Activated T-cell treated with anti-CD3 and anti-CD28 coated beads, Interleukin-2, amount 50 U/mL, for 4 hours (primary cell): ENCODE results near the gene NCKIPSD. TPM values are rescaled to one million over a fixed set of nuclear protein-coding genes. Genes with fewer than 3 reads are reported as not detected.

Experiments used
- ATAC-seq, 2 donors: fragments of 200-7000 bp; cut with Tn5 transposase; one replicate each; pipeline ENCODE4 v1.10.0; 2021
- DNase-seq: peaks from one replicate; pipeline ENCODE4 v3.0.0-alpha.2; 2020
- H3K27me3 Mint-ChIP-seq: one replicate; pipeline ENCODE4 v1.8.0; 2021; ENCODE audit warnings: low read depth, mixed read lengths
- H3K36me3 Mint-ChIP-seq: one replicate; pipeline ENCODE4 v1.8.0; 2022; ENCODE audit warnings: mixed read lengths; ENCODE audit not compliant: insufficient read depth
- H3K4me1 Mint-ChIP-seq: one replicate; pipeline ENCODE4 v1.8.0; 2021; ENCODE audit warnings: low read depth, mixed read lengths
- H3K4me3 Mint-ChIP-seq: one replicate; pipeline ENCODE4 v1.8.0; 2021; ENCODE audit warnings: mild to moderate bottlenecking, moderate library complexity, mixed read lengths
- H3K9me3 Mint-ChIP-seq: one replicate; pipeline ENCODE4 v1.8.0; 2021; ENCODE audit warnings: mixed read lengths
- total RNA-seq, 3 donors: library from RNA; stranded (reverse); gene quantifications; one replicate each; pipeline ENCODE4 v1.2.1, GENCODE V29; 2021

Gene NCKIPSD
- total RNA-seq, 3 donors from 2014 or later, result 21.3 to 24.3 (median 22.0) TPM

DNA sequence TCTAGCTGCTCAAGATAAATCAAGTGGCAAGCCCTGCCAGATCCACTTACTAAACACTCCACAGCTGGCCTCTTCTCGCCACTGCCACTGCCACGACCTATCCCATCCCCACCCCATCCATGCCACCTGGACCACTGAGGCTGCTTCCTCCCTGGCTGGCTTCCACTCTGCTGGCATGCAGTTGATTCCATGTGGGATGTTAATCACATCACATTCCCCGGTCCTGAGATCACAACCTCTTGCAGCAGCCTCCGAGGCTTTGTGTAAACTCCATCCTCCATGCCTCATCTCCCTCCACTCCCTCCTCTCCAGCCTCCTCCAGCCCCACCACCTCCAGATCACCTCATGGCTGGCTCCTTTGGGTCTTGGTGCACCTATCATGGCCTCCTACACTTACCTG, 7.7 kb downstream of the NCKIPSD start:
- H3K27me3 Mint-ChIP-seq, result no peaks in the 10 kb centered on the region
- DNase-seq (no peak), ATAC-seq (no peak)
- no peaks in the 10 kb centered on the region for H3K9me3 Mint-ChIP-seq
- H3K4me1 Mint-ChIP-seq, result peaks cover 16% of the 10 kb centered on the region
- no peak overlapping the region for H3K4me3 Mint-ChIP-seq
- H3K36me3 Mint-ChIP-seq, result peaks cover 31% of the 10 kb centered on the region

- Mint-ChIP-seq H3K4me3 (no peak overlapping the region), H3K9me3 (no peaks in the 10 kb centered on the region), H3K27me3 (no peaks in the 10 kb centered on the region), H3K36me3 (peaks cover 22% of the 10 kb centered on the region), H3K4me1 (peaks cover 3% of the 10 kb centered on the region)
- ATAC-seq (no peak), DNase-seq (no peak)
Observed at GRCh38 chr3:48674505-48674904, 11.2 kb downstream of the NCKIPSD start.

DNA sequence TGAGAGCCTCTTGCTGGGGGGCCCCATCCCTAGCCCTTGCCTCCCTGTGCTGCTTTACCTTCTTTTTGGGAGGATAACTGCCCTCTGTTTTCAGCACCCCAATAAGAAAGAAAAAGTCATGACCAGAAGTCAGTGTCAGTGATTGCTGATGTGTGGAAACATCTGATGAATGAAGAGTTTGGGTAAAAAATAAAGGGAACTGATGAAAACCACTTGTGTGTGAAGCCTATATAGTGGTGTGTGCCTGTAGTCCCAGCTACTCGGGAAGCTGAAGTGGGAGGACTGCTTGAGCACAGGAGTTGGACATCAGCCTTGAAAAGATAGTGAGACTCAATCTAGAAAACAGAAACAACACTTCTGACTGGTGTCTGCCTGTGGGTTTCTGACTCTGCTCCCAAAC, 13.2 kb downstream of the NCKIPSD start:
- no peak overlapping the region for H3K4me3 Mint-ChIP-seq
- H3K36me3 Mint-ChIP-seq, result peaks cover 12% of the 10 kb centered on the region
- no peaks in the 10 kb centered on the region for H3K27me3 Mint-ChIP-seq
- H3K4me1 Mint-ChIP-seq, result no peaks in the 10 kb centered on the region
- H3K9me3 Mint-ChIP-seq, result no peaks in the 10 kb centered on the region
- no peak for ATAC-seq
- no peak for DNase-seq

DNA sequence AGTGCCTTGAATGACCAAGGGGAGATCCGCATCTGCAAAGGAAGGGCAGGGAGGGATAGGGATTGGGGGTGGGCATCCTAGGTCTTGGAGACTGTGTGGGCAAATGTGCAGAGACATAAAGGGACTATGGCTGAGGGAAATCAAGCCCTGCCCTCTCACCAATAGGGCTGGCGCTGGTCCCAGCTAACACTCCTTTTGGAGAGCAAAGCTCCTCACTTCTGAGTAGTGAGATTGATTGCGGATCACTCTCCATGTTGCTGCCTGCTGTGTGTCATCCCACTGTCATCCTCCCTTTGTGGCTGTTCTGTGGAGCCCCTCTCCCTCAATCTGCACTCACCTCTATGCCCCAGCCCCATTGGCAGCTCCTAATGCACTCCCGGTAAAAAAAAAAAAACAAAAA, 20.8 kb downstream of the NCKIPSD start:
- DNase-seq, result no peak
- H3K9me3 Mint-ChIP-seq, result no peaks in the 10 kb centered on the region
- H3K4me3 Mint-ChIP-seq, result no peak overlapping the region
- no peak for ATAC-seq
- H3K4me1 Mint-ChIP-seq, result peaks cover 18% of the 10 kb centered on the region
- peaks cover 18% of the 10 kb centered on the region for H3K27me3 Mint-ChIP-seq
- H3K36me3 Mint-ChIP-seq, result no peaks in the 10 kb centered on the region

- ATAC-seq (no peak), DNase-seq (no peak)
- H3K36me3 Mint-ChIP-seq, result no peaks in the 10 kb centered on the region
- peaks cover 21% of the 10 kb centered on the region for H3K27me3 Mint-ChIP-seq
- peak overlapping the region; percentile 80 for H3K4me3 Mint-ChIP-seq
- peaks cover 18% of the 10 kb centered on the region for H3K4me1 Mint-ChIP-seq
- H3K9me3 Mint-ChIP-seq, result no peaks in the 10 kb centered on the region
Observed at GRCh38 chr3:48664313-48664644, 21.4 kb downstream of the NCKIPSD start.

- ATAC-seq (peak; percentile 86), DNase-seq (peak; percentile 76)
- Mint-ChIP-seq H3K4me3 (peak overlapping the region; percentile 80), H3K4me1 (peaks cover 19% of the 10 kb centered on the region), H3K9me3 (no peaks in the 10 kb centered on the region), H3K27me3 (peaks cover 25% of the 10 kb centered on the region), H3K36me3 (no peaks in the 10 kb centered on the region)
Observed at GRCh38 chr3:48663489-48664312, 22.0 kb downstream of the NCKIPSD start.

DNA sequence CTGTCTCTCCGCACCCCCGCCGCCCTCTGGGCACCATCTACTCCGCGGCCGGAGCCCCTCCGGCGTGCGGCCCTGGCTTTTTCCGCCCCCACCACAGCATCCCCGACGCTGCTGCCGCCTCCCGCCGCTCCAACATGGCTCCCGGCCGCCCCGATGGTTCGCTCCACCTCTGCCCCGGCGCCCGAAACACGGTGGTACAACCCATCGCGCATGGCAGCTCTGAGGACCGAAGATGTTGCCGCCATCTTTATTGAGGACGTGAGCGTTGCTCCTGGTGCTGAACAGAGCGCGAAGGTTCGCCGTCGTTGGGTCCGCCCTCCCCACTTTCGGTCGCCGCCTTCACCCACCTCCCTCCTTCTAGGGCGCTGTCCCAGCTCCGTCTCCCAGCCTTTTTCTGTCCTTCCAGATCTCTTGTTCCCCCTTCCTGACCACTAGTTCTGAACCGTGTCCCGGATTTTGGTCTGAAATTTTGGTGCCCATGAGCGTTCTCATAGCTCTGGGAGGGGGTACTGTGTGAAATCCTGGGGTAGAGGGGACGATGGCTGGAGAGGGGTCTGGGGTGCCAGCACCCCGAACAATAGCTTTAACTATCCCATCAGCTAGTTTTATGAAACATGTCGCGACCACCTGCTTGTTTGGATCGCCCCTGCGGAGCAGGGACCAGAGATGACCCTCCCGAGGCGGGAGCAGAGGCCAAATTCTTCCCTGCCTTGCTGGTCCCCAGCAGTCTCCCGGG, 22.8 kb downstream of the NCKIPSD start, which contains the start of gene CELSR3:
Gene CELSR3 (minus strand): TSS at position 134 of the 736 bp plus-strand sequence. CDS start 252 bp downstream, outside the sequence.
- H3K27me3 Mint-ChIP-seq, result peaks cover 25% of the 10 kb centered on the region
- H3K4me1 Mint-ChIP-seq, result peaks cover 19% of the 10 kb centered on the region
- H3K36me3 Mint-ChIP-seq, result no peaks in the 10 kb centered on the region
- ATAC-seq, result peak; percentile 21 to 29
- peak; percentile 31 for DNase-seq
- H3K9me3 Mint-ChIP-seq, result no peaks in the 10 kb centered on the region
- H3K4me3 Mint-ChIP-seq, result peak within 1 kb of the TSS; percentile 80

GRCh38 chr3:48662145-48662752, 23.5 kb downstream of the NCKIPSD start:
- ATAC-seq (no peak), DNase-seq (no peak)
- peak overlapping the region; percentile 50 for H3K4me3 Mint-ChIP-seq
- peaks cover 22% of the 10 kb centered on the region for H3K4me1 Mint-ChIP-seq
- no peaks in the 10 kb centered on the region for H3K9me3 Mint-ChIP-seq
- H3K36me3 Mint-ChIP-seq, result no peaks in the 10 kb centered on the region
- peaks cover 25% of the 10 kb centered on the region for H3K27me3 Mint-ChIP-seq

- Mint-ChIP-seq H3K9me3 (no peaks in the 10 kb centered on the region), H3K27me3 (peaks cover 25% of the 10 kb centered on the region), H3K4me1 (peaks cover 24% of the 10 kb centered on the region), H3K4me3 (peak overlapping the region; percentile 50), H3K36me3 (no peaks in the 10 kb centered on the region)
- DNase-seq (peak; percentile 70), ATAC-seq (peak; percentile 15 to 27)
Observed at GRCh38 chr3:48661501-48662144, 24.1 kb downstream of the NCKIPSD start.

- DNase-seq, result no peak
- Mint-ChIP-seq H3K36me3 (no peaks in the 10 kb centered on the region), H3K4me1 (peaks cover 24% of the 10 kb centered on the region), H3K9me3 (no peaks in the 10 kb centered on the region), H3K27me3 (peaks cover 25% of the 10 kb centered on the region), H3K4me3 (peak overlapping the region; percentile 26)
- no peak for ATAC-seq
Observed at GRCh38 chr3:48660800-48661400, 24.8 kb downstream of the NCKIPSD start.

GRCh38 chr3:48656841-48657281, 28.9 kb downstream of the NCKIPSD start:
- H3K4me3 Mint-ChIP-seq, result peak overlapping the region; percentile 77
- H3K27me3 Mint-ChIP-seq, result peaks cover 9% of the 10 kb centered on the region
- no peaks in the 10 kb centered on the region for H3K36me3 Mint-ChIP-seq
- ATAC-seq (peak in 1 of 2 donors; percentile 2), DNase-seq (peak; percentile 22)
- H3K4me1 Mint-ChIP-seq, result peaks cover 14% of the 10 kb centered on the region
- H3K9me3 Mint-ChIP-seq, result no peaks in the 10 kb centered on the region

GRCh38 chr3:48656061-48656840, 29.5 kb downstream of the NCKIPSD start:
- ATAC-seq (peak; percentile 85 to 88), DNase-seq (peak; percentile 82)
- Mint-ChIP-seq H3K4me3 (peak overlapping the region; percentile 78), H3K4me1 (peaks cover 12% of the 10 kb centered on the region), H3K9me3 (no peaks in the 10 kb centered on the region), H3K36me3 (no peaks in the 10 kb centered on the region), H3K27me3 (peaks cover 7% of the 10 kb centered on the region)

DNA sequence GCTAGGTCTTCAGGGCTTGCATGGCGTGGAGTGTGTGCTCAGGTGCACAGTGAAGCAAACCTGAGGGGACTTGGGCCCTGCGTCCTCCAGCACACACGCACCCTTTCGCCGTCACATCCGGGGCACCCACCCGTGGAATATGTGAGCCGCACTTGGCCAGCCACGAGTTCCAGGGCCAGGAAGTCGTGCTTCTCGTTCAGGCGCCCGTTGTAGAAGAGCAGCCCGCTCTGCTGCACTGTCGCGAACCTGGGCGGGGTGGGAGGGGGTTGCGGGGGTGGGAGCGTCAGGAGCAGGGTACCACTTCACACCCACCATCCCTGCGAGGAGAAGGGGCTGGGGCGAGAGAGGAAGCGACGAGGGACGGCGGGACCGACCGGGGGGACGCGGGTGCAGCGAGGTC, 30.1 kb downstream of the NCKIPSD start:
- Mint-ChIP-seq H3K4me1 (peaks cover 12% of the 10 kb centered on the region), H3K4me3 (peak overlapping the region; percentile 78), H3K9me3 (no peaks in the 10 kb centered on the region), H3K27me3 (peaks cover 7% of the 10 kb centered on the region), H3K36me3 (no peaks in the 10 kb centered on the region)
- peak; percentile 26 to 27 for ATAC-seq
- peak; percentile 56 for DNase-seq
